G401.6 (cell line): ENCODE data around the gene SYCE3.
"Not testable (repeated sequence)": the region's sequence is repeated elsewhere in the genome, so short reads cannot be mapped to it uniquely, and the experiment has no call there.

Experiments
- FAIRE-seq: peaks from 2 replicates; lab custom pipeline; 2012; peaks lifted over from hg19 to GRCh38; lab: Jason Lieb, UNC

The SYCE3 gene

GRCh38 chr22:50548040-50548920, 14.4 kb downstream of the SYCE3 start:
- FAIRE-seq, result no peak

DNA sequence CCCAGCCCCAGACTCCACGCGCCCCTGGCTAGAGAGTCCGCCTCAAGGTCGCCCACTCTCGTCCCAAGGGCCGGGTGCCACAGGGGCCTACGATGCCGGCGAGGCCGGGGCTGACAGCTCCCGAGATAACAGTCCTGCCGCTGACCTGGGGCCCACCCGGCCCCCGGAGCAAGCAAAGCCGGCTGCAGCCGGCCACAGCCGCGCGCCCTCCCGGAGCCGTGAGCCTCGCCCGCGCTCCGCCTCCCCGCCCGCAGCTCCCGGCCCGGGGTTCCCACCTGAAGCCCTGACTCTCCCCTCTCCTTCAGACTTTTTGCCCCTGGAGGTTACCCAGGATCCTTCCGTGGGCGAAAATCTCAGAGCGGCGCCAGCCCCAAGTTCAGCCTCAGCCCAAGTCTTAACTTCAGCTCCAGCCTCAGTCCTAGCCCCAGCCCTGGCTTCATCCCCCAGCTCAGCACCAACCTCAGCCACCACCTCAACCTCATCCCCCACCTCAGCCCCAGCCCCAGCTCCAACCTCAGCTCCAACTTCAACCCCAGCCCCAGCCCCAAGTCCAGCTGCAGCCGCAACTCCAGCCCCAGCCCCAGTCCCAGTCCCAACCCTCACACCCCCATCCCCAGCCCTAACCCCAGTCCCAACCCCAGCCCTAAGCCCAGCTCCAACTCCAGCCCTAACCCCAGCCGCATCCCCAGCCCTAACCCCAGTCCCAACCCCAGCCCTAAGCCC, 15.3 kb downstream of the SYCE3 start:
- no peak for FAIRE-seq

DNA sequence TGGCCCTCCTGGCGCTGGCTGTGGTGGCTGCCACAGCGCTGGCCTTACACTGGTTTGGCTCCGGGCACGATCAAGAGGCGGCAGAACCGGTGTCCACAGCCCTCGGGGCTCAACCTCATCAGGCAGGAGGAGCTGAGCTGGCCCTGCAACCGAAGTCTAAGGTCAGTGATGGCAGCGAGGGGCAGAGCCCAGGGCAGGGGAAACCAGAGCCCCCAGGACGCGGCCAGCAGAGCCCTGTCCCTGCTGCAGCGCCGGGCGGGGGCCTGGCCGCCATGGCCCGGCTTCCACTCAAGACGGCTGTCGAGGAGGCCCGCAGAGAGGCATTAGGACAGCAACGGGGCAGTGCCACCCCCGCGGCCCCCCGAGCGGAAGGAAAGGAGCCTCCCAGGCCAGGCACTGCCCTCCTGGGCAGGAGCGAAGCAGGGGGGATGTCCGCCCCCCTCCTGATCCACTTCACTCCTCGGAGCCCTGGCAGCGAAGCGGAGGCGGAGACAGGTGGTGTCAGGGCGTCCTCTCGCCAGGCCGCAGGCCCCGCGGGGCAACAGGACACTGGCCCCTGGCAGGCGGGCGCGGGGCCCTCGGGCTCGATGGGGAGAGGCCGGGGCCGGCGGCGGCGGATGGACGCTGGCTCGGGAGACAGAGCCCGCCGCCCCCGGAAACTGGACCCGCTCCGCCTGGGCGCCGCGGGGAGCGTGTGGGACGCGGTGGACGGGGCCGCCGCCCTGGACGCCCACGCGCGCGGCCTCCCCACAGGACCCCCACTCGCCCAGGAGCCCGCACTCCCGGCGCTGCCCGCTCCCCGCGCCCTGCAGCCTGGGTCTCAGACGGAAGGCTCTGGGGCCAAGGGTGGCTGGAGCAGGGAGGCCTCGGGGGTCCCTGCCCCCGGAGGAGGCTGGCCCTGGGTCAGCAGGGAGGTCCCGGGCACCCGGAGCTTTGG, 16.1 kb downstream of the SYCE3 start:
- FAIRE-seq, result no peak

GRCh38 chr22:50545522-50546325, 17.0 kb downstream of the SYCE3 start, which contains the start of gene KLHDC7B:
KLHDC7B (plus strand) TSS chr22:50545899; CDS start chr22:50546244, 345 bp downstream.
- no peak for FAIRE-seq

- no peak for FAIRE-seq
Measured at GRCh38 chr22:50544746-50545253, 17.9 kb downstream of the SYCE3 start.

DNA sequence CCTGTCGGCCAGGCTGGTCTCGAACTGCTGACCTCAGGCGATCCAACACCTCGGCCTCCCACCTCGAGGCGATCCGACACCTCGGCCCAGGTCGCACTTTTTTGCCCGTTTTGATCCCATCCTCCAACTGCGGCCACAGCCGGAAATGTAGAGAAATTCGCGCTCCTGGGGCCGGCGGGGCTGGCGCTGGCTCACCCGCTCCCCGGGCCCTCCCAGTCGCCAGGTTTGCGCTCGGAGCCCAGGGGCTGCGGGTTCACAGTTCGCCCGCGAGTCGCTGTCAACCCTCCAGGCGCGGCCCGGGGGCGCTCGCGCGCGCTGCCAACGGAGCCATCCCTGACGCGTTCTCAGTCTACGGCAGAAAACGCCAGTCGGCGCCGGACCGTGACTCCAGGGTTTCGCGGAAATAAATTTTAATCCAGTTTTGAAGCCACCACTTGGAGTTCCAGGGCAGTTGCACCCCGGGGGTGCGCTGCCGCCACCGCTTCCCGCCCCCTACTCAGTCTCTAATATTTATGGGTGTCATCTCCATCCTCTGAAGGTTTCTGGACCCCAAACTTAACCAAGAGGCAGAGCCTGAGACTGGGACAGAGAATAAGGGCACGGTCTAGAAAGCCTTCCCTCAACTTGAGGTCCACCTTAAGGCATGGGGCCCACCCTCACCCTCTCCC, 18.5 kb downstream of the SYCE3 start:
- no peak for FAIRE-seq

DNA sequence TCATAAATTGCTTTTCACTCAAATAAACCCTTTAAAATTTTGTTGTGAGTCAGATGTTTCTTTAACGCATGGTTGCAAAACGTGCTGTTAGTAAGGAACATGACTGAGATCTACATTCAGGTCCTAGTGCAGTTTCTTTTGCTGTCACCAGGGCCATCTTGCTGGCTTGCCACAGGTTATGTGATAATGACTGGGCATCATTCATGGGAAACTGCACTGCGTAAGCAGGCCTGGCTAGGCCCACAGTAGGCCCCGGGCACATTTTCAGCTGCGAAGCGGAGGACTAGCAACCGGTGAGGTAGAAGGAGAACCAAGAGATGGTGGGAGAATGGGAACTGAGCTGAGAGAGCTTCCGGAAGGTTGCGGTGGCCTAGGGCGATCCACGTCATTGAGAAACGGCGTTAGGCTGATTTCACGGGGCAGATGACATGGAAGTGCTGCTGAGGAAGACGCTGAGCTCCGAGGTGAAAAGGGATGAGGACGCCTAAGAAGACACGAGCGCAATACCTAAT, 20.2 kb downstream of the SYCE3 start:
- FAIRE-seq, result no peak

DNA sequence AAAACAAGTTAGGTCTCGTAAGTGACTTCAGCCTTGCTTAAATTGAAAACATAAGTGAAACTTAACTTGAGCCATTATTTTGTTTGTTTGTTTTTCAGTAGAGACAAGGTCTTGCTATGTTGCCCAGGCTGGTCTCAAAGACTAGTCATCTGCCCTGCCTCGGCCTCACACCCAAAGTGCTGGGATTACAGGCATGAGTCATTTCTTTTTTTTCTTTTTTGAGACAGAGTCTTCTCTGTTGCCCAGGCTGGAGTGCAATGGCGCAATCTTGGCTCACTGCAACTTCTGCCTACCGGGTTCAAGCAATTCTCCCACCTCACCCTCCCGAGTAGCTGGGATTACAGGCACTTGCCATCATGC, 21.1 kb downstream of the SYCE3 start:
- FAIRE-seq, result not testable (repeated sequence)

GRCh38 chr22:50540381-50540780, 22.3 kb downstream of the SYCE3 start:
- no peak for FAIRE-seq

- no peak for FAIRE-seq
Measured at GRCh38 chr22:50537765-50538164, 25.0 kb downstream of the SYCE3 start.

DNA sequence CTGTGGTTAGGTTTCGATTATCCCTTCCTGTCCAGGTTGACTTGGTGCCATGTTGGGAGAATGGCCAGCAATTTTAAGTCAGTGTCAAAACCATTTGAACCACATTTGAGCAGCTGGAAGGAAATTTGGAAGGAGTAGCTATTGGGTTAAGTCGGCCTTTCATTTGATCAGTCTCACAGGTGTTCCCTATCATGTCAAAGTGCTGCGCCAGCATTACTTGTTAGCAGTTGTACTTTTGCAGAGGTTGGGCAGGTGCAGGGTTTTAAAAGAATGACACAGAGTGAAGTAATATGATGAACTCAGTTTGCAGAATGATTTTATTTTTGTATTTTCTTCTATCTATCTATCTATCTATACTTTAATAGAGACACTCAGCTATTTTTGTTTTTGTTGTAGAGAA, 26.5 kb downstream of the SYCE3 start:
- FAIRE-seq, result no peak

- FAIRE-seq, result no peak
Measured at GRCh38 chr22:50535113-50535512, 27.6 kb downstream of the SYCE3 start.

DNA sequence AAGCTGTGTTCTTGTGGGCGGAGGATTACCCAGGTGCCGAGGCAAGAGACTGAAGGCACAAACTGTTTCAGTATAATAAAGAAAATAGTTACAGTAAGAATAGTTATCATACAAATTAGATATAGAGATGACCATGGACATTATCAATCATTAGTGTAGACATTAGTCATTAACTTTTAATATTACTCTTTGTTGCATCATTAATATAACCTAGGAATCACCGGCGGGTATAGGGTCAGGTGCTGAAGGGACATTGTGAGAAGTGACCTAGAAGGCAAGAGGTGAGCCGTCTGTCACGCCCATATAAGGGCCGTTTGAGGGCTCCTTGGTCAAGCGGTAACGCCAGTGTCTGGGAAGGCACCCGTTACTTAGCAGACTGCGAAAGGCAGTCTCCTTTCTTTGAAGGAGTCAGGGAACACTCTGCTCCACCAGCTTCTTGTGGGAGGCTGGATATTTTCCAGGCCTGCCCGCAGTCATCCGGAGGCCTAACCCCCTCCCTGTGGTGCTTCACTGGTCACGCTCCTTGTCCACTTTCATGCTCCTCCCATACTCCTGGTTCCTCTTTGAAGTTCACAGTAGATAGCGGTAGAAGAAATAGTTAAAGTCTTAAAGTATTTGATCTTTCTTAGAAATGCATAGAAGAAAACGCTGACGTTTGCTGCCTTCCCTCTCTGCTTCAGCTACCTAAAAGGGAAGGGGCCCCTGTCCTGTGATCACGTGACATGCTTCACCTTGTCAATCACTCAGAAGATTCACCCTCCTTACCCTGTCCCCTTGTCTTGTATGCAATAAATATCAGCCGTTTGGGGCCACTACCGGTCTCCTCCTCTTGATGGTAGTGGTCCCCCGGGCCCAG, 28.6 kb downstream of the SYCE3 start:
- not testable (repeated sequence) for FAIRE-seq

DNA sequence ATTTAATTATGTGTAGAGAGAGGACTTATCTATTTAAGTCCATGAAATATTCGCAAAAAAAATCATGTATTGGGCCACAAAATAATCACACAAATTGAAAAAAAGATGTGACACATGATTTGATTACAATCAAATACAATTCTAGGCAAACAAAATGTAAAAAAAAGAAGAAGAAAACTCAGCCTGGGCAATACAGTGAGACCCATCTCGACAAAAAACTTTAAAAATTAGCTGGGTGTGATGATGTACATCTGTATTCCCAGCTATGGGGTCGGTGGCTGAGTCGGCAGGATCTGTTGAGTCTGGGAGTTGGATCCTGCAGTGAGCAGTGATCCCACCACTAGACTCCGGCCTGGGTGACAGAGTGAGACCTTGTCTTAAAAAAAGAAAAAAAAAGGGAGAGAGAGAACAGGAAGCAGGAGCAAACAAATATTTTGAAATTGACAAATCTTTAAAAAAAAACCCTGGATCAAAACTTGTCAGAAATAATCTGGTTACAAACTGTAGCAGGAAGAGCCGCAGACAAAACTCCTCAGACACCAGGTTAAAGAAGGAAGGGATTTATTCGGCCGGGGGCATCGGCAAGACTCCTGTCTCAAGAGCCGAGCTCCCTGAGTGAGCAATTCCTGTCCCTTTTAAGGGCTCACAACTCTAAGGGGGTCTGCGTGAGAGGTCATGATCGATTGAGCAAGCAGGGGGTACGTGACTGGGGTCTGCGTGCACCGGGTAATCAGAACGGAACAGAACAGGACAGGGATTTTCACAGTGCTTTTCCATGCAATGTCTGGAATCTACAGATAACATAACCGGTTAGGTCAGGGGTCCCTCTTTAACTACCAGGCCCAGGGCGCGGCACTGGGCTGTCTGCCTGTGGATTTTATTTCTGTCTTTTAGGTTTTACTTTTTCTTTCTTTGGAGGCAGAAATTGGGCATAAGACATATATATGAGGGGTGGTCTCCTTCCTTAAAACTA, 29.6 kb downstream of the SYCE3 start:
- FAIRE-seq, result no peak

DNA sequence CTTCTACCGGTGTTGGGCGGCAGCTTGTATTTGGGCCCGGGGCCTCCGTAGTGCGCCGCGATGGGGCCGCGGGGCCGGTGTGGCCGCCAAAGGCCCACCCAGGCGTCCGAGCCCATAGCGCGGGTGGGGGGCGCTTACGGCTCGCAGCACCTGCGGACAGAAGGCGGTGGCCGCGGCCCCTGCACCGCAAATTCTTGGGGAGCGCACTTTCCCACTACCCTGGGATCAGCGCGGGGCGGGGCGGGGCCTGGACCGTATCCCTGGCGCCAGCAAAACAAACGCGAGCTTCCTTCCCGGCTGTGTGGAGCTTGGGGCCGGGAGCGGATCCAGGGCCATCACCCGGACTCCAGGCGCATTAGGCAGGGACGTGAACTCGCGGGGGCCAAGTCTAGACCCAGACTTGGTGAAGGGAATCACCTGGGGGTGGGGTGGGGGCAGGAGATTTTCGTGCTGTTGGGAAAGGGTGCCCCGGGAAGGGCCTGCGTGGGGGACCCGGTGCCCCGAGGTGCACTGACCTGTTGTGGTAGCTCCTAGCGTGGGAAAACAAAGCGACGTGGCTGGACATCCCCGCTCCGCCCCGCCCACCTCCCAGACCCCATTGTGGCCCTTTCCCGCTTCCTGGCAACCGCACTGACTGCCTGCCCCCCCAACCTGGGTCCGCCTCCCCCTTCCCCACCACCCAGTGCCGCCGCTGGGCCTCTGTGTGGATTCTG, 30.6 kb downstream of the SYCE3 start:
- no peak for FAIRE-seq

DNA sequence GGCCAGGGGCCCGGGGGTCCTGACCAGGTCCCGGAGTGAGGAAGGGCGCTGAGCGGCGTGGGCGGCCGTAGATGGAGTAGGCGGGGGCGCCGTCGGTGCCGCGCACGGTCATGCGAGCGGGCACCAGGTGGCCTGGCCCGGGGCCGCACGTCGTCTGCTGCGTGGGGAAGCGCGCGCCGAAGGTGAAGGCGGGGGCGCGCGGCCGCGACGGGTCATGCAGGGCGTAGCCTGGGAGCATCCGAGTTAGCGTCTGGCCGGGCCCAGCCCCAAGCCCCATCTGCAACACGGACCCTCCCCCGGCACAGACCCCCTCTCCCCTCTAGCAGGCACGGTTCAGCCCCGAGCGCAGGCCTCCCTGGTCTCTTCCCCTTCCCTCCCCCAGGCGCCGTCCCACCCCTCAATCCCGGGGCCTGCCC, 31.2 kb downstream of the SYCE3 start:
- FAIRE-seq, result no peak

- FAIRE-seq, result no peak
Measured at GRCh38 chr22:50530877-50531545, 31.7 kb downstream of the SYCE3 start.
